HG03432 (cell line): ENCODE data around the gene SRD5A2.

Experiments used
- ATAC-seq: cut with Tn5 transposase; IDR thresholded peaks from one replicate; pipeline ENCODE4 v1.9.1; 2021; ENCODE audit warnings: mild to moderate bottlenecking, moderate library complexity; ENCODE audit not compliant: unreplicated experiment

SRD5A2 gene, protein sequence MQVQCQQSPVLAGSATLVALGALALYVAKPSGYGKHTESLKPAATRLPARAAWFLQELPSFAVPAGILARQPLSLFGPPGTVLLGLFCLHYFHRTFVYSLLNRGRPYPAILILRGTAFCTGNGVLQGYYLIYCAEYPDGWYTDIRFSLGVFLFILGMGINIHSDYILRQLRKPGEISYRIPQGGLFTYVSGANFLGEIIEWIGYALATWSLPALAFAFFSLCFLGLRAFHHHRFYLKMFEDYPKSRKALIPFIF

DNA sequence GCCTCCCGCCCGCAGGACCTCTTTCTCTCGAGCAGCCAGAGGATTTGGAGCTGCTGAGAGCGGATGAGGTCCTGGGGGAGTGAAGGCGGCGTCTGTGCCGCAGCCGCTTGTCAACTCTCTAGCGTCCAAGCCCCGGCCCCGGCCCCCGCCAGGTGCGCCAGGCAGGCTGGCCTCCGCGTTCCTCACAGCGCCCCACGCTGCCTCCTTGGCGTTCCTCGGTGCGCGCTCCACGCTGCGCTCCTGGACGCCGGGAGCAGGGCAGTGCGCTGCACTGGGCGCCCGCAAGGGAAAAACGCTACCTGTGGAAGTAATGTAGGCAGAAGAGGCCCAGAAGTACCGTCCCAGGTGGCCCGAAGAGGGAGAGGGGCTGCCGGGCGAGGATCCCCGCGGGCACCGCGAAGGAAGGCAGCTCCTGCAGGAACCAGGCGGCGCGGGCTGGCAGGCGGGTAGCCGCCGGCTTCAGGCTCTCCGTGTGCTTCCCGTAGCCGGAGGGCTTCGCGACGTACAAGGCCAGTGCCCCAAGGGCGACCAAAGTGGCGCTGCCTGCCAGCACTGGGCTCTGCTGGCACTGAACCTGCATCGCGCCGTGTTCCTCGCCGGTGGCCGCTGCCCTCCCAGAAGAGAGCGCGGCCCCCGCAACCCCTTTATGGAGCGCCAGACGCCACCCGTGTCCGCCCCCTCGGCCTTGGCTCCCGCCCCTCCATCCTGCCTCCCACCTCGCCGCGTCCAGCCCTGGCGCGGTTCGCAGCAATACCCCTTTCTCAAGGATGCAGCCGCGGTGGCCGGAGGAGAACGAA lies at the start of gene SRD5A2:
TSS of gene SRD5A2 (minus strand) at position 618 of the 797 bp plus-strand sequence. CDS start at position 580, 38 bp downstream.
- no peak for ATAC-seq

DNA sequence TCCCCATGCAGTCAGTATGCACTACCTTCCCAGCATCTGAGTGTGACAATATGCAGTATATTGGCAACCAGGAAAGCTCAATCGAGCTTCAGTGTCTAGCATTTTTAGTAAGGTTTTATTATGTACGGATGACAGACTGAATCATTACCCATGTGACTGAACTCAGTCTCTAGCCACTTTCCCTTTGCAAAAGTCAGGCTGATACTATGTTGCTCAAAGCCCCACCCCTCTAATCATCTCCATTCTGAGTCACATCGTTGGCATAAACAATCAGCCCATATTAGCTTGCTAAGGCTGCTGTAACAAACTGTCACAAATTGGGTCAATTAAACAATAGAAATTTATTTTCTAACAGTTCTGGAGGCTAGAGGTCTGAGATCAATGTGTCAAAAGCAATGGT lies 25.8 kb upstream of the SRD5A2 start:
- no peak for ATAC-seq

DNA sequence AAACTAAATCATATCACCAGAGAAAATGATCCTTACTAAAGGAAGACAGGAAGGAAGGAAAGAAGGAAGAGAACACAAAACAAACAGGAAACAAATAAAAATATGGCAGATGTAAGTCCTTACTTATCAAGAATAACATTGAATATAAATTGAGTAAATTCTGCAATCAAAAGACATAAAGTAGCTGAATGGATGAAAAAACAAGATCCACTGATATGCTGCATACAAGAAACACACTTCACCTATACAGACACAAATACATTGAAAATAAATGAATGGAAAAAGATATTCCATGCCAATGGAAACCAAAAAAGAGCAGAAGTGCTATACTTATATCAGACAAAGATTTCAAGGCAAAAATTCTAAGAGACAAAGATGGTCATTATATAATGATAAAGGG lies 18.0 kb upstream of the SRD5A2 start:
- ATAC-seq, result no peak

DNA sequence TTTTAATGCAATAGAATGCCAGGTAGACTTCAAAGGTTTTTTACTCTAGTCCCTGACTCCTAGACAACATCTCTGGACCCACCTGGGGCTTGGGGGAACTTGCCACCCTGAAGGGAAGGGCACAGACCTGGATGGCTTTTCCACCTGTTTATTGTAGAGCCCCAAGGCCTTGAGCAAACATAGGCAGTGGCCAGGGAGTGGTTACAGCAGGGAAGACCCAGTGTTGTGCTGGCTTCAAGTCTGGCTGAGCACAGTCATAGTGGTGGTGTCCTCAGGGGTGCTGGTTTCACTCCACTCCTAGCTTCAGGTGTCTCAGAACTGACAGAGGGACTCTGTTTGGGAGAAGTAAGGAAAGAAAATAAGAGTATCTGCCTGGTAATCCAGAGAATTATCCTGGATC lies 5.5 kb upstream of the SRD5A2 start:
- ATAC-seq, result no peak

DNA sequence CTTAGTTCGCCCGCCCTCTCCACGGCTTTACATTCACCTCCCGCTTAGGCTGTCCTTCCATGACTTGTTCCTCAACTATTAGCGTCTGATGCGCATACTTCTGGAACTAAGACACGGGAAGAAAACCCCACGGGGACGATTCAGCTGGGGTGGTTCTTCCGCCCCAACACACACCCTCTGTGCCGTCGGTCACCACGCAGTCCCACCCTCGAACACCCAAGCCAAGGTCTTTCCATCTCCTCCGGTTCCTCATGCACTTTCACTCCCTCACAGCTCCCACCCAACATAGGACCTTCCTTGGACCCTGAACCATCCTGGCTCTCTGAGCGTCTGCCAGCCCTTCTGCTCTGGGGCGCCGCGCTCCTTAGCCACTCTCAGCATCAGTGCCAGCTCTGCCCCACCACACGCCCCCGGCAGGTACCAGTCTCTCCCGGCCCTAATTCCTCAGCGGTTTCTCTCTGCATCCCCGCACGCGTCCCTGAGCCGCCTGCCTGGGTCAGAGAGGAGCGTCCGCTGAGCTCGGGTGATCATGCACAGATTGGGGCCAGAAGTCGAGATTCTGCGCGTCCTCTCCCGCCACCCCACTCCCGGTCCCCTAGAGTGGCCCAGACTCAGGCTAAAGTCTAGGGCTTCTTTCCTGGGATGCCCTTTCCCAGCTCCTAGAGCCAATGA lies 522 bp upstream of the SRD5A2 start:
- no peak for ATAC-seq

DNA sequence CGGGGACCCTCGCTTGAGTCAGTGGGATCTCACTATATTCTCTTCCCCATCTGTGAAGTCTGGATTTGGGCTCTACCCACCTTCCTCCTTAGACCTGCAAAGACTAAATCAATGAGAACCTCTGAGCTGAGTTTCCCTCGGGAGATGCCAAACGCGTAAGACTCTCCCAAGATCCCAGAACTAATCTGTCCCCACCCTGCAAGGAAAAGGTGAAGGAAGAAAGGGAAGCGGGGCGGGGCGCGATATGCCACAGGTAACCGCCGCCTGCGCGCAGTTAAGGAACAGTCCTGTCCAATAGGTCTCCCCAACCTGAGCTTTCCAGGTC lies 780 bp downstream of the SRD5A2 start:
- no peak for ATAC-seq

DNA sequence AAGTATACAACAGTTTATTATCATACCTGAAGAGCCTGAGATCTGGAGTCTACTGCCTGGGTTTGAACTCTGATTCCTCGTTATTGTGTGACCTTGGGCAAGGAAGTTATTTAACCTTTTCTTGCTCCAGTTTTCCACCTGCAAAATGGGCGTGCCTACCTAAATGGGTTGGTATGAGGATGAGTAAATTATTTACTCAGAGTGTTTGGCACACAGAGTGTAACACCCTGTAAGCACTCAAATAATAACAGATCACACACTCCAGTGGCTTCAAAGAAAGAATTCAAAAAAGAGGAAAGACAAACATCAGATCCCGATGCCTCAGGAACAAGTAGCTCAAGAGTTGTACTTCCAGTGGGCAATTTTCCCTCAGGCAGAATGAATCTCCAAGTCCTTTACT lies 2.4 kb downstream of the SRD5A2 start:
- no peak for ATAC-seq

DNA sequence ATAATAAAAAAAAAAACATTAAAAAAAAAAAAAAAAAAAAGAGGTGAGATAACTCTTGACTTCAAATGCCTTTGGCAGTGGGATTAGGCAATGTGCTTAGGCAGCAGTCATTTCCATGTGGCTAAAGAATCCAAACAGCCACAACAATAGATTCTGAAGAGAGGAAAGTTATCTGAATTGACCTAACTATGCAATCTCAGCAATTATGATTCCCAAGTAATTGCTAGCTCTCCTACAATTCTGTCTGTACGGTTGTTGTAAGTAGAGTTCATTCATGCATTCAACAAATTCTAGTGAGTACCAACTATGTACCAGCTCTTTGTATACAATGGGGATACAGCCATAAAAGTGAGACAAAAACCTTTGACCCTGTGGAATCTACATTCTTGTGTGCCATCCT lies 3.6 kb downstream of the SRD5A2 start:
- no peak for ATAC-seq

DNA sequence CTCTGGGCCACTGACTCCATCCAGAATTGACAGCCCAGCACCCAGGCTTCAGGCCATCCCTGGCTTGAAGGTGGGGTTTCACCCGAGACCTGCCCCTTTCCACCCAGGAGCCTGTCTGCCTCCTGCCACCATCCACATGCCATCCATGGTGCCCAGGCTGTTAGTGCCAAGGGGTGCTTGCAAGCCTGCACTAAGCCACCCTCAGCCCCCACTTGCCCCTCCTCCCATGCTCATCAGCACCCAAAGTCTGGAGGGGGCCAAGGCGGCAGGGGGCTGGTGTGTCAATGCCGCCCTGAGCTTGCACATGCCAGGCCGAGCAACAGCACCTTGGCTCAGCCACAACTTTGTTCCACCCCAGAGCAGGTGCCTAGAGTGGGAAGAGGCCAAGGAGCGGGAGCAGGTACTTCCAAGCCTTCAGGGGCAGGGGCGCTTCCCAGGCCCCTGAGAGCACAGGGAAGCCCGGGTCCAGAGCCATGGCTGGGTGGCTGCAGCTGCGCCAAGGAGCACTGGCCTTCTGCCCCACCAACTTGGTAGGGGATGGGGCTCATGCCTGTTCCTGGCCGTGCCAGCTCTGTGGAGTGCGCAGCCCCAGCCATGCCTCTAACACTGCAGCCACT lies 12.0 kb downstream of the SRD5A2 start:
- ATAC-seq, result no peak

DNA sequence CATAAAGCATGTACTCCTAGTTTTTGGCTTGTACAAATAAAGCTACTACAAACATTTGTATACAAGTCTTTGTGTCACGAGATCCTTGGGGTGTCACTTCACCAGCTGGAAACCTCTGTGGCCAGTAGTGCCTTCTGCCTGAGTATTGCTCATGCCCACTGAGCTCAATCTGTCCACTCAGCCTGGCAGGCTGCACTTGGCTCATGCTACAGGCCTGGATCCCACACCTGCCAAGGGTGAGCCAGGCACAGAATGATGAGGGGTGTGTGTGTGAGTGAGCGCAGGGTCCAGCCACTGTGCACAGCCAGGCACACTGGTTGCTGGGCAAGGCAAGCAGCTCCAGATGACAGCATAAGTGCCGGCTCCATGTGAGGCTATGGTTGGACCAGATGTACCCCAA lies 13.1 kb downstream of the SRD5A2 start:
- ATAC-seq, result no peak

DNA sequence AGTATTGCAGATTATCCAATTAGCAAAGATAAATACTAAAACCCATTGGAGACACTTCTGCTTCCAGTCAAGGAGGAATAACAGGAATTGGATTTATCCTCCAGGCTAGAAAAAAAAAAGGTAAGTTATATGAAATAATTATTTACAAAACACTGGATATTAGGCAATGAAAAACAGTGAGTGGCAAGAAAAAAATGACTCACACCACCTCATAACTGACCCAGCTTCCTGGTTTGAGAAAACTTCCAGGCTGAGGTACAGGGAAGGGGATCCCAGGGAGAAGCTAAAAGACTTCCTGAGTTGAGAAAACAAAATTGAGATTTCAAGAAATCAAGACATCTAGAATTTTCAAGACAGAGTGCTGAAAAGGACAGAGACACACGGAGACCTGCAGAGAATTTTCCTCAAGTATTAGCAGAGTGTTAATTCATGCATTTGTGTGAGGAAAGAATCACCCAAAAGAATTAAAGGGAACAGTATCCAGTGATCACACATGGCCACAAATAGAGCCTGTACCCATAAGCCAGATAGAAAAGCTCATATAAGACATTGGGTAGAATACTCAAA lies 17.4 kb downstream of the SRD5A2 start:
- ATAC-seq, result no peak

DNA sequence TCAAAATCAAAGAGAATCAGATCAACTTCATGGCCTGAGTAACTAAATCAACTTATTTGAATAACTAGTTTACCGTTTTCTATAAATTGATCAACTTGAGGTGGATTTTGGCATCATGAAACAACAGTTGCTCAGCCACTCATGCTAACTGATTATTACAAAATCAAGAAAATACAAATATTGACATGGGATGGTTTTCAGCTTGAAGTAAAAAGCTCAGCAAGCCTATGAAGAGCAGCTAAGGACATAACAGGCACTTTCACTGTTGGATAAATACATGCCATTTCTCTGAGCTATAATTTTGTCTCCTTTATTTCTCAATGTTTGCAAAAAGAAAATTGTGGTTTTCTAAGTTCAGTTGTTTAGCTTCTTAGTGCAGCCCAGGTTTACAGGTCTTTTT lies 18.9 kb downstream of the SRD5A2 start:
- no peak for ATAC-seq

DNA sequence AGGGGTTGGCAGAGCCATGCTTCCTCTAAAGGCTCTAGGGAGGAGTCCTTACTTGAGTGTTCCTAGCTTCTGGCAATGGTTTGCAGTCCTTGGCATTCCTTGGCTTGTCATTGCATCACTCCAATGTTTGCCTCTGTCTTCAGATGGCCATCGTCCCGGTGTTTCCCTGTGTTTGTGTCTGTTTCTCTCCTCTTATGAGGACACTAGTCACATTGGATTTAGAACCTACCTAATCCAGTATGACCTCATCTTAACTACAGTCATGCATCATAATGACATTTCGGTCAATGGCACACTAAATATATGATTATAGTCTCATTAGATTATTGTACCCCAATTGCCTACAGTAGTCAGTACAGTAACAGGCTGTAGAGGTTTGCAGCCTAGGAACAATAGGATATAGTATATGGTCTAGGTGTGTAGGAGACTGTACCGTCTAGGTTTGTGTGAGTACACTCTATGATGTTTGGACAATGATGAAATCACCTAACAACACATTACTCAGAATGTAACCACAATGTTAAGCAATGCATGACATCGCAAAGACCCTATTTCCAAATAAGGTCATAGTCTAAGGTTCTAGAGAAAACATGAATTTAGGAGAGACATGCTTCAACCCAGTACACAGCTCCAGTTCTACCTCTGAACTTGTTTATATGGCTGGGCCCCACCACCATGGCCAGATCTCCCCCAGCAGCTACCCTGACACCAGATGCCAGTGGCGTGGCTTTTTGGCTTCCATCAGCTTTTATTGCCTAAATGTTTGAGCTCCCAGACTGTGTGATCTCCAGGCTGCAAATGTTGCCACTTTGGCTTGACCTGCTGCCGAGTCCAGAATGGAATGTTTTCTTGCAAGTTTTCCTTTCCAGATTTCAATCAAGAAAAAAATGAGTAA lies 22.1 kb downstream of the SRD5A2 start:
- ATAC-seq, result no peak

DNA sequence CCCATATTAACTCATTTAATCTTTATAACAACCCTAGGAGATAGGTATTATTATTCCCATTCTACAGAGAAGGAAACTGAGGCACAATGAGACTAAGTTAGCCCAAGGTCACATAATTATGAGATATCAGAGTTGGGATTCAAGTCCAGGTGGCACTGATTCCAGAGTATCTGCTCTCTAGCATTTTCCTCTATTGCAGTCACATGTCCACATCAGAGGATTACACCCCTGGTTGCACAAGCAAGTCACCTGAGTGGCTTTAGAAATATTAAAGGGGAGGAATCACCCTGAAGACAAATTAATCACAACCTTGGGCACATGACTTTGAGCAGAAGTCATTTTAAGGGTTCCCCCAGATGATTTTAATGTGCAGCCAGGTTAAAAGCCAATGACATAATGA lies 23.8 kb downstream of the SRD5A2 start:
- no peak for ATAC-seq

DNA sequence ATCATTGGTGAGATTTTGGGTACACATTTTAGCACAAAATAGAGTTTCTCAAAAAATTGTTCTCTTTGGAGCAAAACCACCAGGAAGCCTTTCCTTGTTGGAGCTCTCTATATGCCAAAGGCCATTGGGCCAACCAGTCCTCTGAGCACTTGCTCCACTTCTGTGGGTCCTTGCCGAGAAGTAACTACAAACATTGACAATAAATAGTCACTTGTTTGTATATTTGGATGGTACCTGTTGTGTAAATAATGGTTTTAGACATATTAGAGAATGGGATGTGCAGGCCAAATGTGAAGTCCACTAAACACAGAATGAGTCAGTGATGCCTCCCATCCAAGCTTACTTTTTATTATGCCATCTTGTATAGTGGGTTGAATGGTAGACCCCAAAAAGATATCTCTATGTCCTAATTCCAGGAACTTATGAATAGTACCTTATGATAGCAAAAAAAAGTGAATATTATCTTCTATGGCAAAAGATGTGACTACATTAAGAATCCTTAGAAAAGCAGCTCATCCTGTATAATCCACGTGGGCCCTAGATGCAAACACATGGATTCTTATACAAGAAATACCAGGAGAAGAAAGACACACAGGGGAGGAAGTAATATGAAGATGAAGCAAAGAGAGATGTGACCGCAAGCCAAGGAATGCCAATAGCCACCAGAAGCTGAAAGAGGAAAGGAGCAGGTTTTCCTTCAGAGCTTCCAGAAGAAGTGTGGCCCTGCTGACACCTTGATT lies 24.6 kb downstream of the SRD5A2 start:
- no peak for ATAC-seq

DNA sequence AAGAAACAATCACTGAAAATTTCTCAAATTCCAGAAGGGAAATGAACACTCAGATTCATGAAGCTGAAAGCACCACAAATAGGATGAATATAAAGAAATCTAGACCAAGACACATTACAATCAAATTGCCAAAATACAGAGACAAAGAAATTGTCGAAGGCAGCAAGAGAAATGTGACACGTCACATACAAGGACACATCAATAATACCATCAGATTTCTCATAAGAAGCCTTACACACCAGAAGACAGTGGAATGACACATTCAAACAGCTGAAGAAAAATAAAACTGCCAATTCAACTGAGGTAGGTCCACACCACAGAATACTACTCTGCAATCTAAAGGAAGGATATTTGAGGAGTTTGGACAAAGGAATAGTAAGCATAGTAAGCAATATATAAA lies 27.4 kb downstream of the SRD5A2 start:
- ATAC-seq, result no peak

DNA sequence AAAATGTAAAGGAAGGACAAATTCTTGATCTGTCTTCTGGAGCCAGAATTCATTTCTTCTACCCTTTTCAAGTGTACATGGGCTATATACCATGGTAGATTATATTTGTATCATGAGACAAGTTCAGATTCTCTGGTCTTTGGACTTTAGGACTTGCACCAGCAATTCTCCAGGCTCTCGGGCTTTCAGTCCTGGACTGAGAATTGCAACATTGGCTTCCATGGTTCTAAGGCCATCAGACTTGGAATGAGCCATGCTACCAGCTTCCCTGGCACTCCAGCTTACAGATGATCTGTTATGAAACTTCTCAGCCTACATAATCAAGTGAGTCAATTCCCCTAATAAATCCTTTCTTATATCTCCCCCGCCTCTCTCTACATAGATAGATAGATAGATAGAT lies 33.3 kb downstream of the SRD5A2 start:
- ATAC-seq, result no peak

DNA sequence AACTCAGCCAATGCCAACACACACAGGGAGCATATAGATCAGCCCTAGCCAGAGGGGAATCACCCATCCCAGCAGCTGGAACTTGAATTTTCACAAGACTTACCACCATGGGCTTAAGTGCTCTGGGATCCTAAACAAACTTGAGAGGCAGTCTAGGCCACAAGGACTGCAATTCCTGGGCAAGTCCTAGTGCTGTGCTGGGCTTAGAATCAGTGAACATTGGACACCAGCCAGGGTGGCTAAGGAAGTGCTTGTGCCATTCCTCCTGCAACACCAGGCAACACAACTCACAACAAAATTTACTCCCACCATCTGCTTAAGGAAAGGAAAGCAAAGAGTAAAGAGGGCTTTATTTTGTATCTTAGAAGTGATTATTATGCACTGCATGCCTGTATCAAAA lies 38.9 kb downstream of the SRD5A2 start:
- no peak for ATAC-seq

DNA sequence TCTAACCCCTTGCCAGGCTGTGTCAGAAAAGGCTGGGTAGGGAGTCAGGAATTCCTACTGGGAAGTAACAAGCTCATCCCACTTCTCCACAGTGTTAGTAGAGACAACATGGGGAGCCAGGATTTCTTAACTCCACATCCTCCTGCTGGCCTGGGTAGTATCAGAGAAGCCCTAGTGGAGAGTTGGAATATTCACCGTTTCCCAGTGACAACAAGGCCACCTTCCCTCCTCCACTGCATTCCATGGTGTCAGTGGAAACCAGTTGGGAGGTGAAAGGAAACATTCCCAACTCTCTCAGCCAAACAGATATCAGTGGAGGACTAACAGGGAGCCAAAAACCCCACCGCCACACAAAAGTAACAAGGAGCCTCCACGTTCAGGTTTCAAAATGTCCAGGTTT lies 41.2 kb downstream of the SRD5A2 start:
- no peak for ATAC-seq

DNA sequence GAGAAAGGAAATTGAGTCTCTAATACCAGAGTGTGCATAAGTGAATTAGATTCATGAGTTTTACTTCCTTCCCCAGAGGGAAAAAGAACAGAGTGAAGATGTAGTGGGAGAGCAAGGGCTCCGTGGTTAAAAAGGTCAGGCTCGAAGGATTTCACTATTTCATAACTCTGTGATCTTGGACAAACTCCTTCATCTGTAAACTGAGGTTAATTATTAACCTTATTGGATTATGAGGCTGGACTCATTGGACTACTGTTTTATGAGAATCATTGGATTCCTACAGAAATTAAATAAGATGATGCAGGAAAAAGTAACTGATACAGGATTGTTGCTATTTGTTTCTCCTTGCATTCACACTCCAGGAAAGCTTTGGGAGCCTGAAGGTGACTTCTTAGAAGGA lies 45.0 kb downstream of the SRD5A2 start:
- no peak for ATAC-seq
